Neural cell (in vitro differentiated cells): ENCODE measurements around the gene NIPBL.

Experiments
- EZH2 ChIP-seq: fragments of 200-600, 300-800 bp; shearing (Covaris generic), sonication (generic); IDR thresholded peaks from 2 replicates; pipeline ENCODE4 v1.6.1; 2014; ENCODE audit warnings: antibody characterized with exemption, low read length, borderline replicate concordance, mild to moderate bottlenecking; ENCODE audit not compliant: insufficient read depth, poor library complexity, severe bottlenecking
- POLR2AphosphoS5 ChIP-seq: IDR thresholded peaks from 2 replicates; pipeline ENCODE4 v1.6.1; 2012
- TF ChIP-seq, protein P1 (sequence below): fragments of 450-650 bp; IDR thresholded peaks from 2 replicates; pipeline ENCODE4 v1.5.1; 2014; ENCODE audit warnings: antibody characterized with exemption, mild to moderate bottlenecking, moderate library complexity; ENCODE audit not compliant: poor library complexity, severe bottlenecking

DNA sequence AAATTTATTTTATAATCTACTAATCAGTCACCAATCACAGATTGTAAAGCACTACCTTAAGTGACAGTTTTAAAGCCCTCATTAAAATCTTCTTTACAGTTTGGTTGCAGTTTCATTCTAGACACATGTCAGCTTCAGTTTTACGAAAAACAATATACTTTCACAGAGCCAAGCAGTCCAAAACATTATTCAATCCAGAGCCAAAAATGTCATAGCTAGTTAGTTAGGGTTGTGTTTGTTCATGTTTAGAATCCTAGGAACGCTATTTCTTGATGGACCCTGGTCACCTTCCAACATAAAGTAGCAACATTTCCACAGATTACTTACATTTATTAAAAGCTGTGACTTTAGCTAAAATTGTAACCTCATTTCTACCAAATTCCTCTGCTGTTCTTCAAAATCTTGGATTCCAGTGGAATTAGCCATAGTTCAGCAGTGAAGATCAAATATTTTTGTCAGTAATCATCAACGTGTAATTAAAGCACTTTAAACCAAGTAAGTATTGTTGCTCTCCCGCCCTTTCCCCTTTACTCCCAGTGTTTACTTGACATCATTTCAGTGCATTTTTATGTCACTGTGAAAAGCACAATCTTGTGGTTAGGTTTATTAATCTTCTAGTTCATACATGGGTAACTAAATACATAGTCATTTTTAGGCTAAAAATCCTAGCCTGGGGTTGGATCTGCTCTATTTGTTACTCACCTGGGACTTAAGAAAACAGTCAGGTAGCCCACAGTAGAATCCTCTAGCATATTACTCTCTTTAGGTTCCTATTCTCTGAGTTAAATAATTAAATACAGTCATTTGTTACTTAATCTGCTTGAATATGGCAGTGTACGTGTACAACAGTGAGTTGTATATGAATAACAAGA is 74.3 kb downstream of the NIPBL start:
- TF ChIP-seq, protein P1, sequence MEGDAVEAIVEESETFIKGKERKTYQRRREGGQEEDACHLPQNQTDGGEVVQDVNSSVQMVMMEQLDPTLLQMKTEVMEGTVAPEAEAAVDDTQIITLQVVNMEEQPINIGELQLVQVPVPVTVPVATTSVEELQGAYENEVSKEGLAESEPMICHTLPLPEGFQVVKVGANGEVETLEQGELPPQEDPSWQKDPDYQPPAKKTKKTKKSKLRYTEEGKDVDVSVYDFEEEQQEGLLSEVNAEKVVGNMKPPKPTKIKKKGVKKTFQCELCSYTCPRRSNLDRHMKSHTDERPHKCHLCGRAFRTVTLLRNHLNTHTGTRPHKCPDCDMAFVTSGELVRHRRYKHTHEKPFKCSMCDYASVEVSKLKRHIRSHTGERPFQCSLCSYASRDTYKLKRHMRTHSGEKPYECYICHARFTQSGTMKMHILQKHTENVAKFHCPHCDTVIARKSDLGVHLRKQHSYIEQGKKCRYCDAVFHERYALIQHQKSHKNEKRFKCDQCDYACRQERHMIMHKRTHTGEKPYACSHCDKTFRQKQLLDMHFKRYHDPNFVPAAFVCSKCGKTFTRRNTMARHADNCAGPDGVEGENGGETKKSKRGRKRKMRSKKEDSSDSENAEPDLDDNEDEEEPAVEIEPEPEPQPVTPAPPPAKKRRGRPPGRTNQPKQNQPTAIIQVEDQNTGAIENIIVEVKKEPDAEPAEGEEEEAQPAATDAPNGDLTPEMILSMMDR, result no peak
- no peak for TF ChIP-seq EZH2
- no peak for TF ChIP-seq POLR2AphosphoS5
